ENCODE measurements around the gene SRPK2. TPM values are rescaled to one million over a fixed set of nuclear protein-coding genes. Genes with fewer than 3 reads are reported as not detected.

The SRPK2 gene
- total RNA-seq, 2 donors from 2014 or later: 52.6 to 99.5 TPM

GRCh38 chr7:105191331-105191730 lies 197.4 kb downstream of the SRPK2 start:
- no peak for DNase-seq (ENCODE audit: low spot score)
- Histone ChIP-seq H3K4me1 (replicated peaks) (no peaks in the 10 kb centered on the region), H3K4me3 (no peak overlapping the region), H3K27me3 (replicated peaks; ENCODE audit: insufficient read depth) (no peaks in the 10 kb centered on the region), H3K9me3 (no peaks in the 10 kb centered on the region), H3K27ac (no peak overlapping the region), H3K36me3 (no peaks in the 10 kb centered on the region)
- WGBS: 91% methylated on average over 2 of the region's 2 CpGs
- TF ChIP-seq POLR2AphosphoS5 (IDR thresholded peaks at IDR 0.05) (no peak), POLR2A (IDR thresholded peaks at IDR 0.05) (no peak)
- TF ChIP-seq, protein P1, sequence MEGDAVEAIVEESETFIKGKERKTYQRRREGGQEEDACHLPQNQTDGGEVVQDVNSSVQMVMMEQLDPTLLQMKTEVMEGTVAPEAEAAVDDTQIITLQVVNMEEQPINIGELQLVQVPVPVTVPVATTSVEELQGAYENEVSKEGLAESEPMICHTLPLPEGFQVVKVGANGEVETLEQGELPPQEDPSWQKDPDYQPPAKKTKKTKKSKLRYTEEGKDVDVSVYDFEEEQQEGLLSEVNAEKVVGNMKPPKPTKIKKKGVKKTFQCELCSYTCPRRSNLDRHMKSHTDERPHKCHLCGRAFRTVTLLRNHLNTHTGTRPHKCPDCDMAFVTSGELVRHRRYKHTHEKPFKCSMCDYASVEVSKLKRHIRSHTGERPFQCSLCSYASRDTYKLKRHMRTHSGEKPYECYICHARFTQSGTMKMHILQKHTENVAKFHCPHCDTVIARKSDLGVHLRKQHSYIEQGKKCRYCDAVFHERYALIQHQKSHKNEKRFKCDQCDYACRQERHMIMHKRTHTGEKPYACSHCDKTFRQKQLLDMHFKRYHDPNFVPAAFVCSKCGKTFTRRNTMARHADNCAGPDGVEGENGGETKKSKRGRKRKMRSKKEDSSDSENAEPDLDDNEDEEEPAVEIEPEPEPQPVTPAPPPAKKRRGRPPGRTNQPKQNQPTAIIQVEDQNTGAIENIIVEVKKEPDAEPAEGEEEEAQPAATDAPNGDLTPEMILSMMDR (IDR thresholded peaks at IDR 0.05): no peak
- intact Hi-C loops (cut with DNase I): no loop called here

- Histone ChIP-seq H3K4me3 (no peak overlapping the region), H3K36me3 (no peaks in the 10 kb centered on the region), H3K4me1 (replicated peaks) (no peaks in the 10 kb centered on the region), H3K9me3 (no peaks in the 10 kb centered on the region), H3K27me3 (replicated peaks; ENCODE audit: insufficient read depth) (no peaks in the 10 kb centered on the region), H3K27ac (no peak overlapping the region)
- intact Hi-C loops (cut with DNase I): no loop called here
- 77% methylated on average over 8 of the region's 8 CpGs for WGBS
- no peak for TF ChIP-seq POLR2A (IDR thresholded peaks at IDR 0.05)
- TF ChIP-seq POLR2AphosphoS5 (IDR thresholded peaks at IDR 0.05): no peak
- TF ChIP-seq, protein P1 (IDR thresholded peaks at IDR 0.05): no peak
- DNase-seq (ENCODE audit: low spot score): no peak
Observed at GRCh38 chr7:105189859-105190492, 198.7 kb downstream of the SRPK2 start.

DNA sequence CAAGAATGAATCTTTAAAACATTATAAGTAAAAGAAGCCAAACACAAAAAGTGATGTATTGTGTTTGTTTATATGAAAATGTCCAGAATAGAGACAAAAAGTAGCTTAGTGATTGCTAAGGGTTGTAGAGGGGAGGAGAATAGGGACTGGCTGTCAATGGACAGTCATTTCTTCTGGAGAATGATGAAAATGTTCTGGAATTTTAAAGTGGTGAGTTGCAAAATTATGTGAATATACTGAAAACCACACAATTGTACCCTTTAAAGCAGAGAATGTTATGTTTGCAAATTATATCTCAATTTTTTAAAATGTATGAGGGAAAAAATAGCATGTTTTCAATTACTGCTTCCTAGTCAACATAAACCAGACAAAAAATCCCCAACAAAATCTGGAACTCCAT lies 200.5 kb downstream of the SRPK2 start:
- TF ChIP-seq, protein P1 (IDR thresholded peaks at IDR 0.05): no peak
- no peak for TF ChIP-seq POLR2A (IDR thresholded peaks at IDR 0.05)
- no peak overlapping the region for H3K4me3 ChIP-seq
- H3K36me3 ChIP-seq: no peaks in the 10 kb centered on the region
- H3K27me3 ChIP-seq (replicated peaks; ENCODE audit: insufficient read depth): no peaks in the 10 kb centered on the region
- no peak overlapping the region for H3K27ac ChIP-seq
- intact Hi-C loops (cut with DNase I): no loop called here
- no peak for DNase-seq (ENCODE audit: low spot score)
- H3K4me1 ChIP-seq (replicated peaks): no peaks in the 10 kb centered on the region
- H3K9me3 ChIP-seq: no peaks in the 10 kb centered on the region

DNA sequence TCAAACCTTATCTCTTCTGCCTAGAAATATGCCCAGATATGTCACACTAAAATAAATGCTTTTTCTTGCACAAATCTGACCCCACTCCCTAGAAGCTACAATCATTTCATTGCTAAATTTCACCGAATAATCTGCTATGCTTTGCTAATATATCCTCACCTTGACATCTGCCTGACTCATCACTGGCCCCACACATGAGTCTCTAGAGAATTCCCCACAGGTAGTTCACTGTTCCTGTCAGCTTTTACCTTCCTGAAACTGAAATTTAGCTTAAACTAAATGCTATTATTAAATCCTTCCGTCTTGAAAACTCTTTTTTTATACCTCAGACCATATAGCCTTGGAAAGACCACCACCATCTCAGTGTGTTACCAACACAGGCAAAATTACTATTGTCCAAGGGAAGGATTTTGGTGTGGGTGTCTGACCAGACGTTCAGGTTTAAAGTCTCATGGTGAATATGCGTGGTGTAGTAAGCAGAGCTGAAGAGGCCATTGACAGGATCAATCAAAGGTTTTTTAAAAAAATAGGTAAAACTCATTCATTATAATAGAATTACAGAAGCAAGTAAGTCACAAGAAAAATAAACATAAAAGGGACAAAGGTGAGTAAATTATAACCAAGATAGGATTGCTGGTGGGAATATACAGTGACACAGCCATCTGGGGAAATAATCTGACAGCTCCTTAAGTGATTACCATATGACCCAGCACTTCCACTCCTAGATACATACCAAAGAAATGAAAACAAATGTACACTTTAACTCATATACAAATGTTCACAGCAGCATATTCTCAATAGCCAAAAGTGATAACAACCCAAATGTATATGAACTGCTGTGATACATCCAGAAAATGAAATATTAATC lies 201.2 kb downstream of the SRPK2 start:
- TF ChIP-seq, protein P1 (IDR thresholded peaks at IDR 0.05): no peak
- TF ChIP-seq POLR2A (IDR thresholded peaks at IDR 0.05) (no peak), POLR2AphosphoS5 (IDR thresholded peaks at IDR 0.05) (no peak)
- no peak for DNase-seq (ENCODE audit: low spot score)
- Histone ChIP-seq H3K36me3 (no peaks in the 10 kb centered on the region), H3K9me3 (no peaks in the 10 kb centered on the region), H3K27me3 (replicated peaks; ENCODE audit: insufficient read depth) (no peaks in the 10 kb centered on the region), H3K27ac (no peak overlapping the region), H3K4me1 (replicated peaks) (no peaks in the 10 kb centered on the region), H3K4me3 (no peak overlapping the region)
- 90% methylated on average over 4 of the region's 4 CpGs for WGBS
- intact Hi-C loops (cut with DNase I): no loop called here

All from prostate gland (tissue), 2 donors.